HCT116 (cell line): ENCODE data around the gene RXFP3. TPM values are rescaled to one million over a fixed set of nuclear protein-coding genes. Genes with fewer than 3 reads are reported as not detected.

Experiments
- ATAC-seq: fragments of 200-7000 bp; cut with Tn5 transposase; 2 replicates; pipeline ENCODE4 v1.9.1; 2020; ENCODE audit warnings: mild to moderate bottlenecking, moderate library complexity
- BruUV-seq: library from RNA; stranded (reverse); fragments of 400-500 nt; replicated peaks from 2 replicates; lab custom pipeline; 2021; lab: Mats Ljungman, UMichigan
- CTCF ChIA-PET: fragments of 300-600 bp; sonication (Branson Sonifier 250); formaldehyde crosslinking; loops from one replicate; lab custom pipeline; 2021; ENCODE audit warnings: antibody characterized with exemption; lab: Charles Lee
- POLR2A ChIA-PET: fragments of 300-600, 350-600 bp; sonication (Branson Sonifier 250); formaldehyde crosslinking; loops from one replicate; lab custom pipeline; 2021; ENCODE audit warnings: antibody characterized with exemption; lab: Charles Lee
- RAD21 ChIA-PET, 2 experiments: fragments of 300-600 bp; sonication (Branson Sonifier 250); formaldehyde crosslinking; loops; one replicate each; lab custom pipeline; 2023; ENCODE audit warnings: low total read pairs in 2 of 2; ENCODE audit not compliant: uncharacterized antibody in 2 of 2, unreplicated experiment in 2 of 2, low non-redundant PET in 1 of 2; lab: Charles Lee
- DNase-seq: peaks from one replicate; pipeline ENCODE4 v3.0.0-alpha.2; 2010; ENCODE audit warnings: low read depth, low spot score
- H2AFZ ChIP-seq: fragments of 200-600 bp; shearing (Covaris generic), sonication (generic); 2 replicates; pipeline ENCODE4 v1.6.1; 2017; ENCODE audit warnings: low read depth, mixed run types, mixed read lengths, antibody characterized with exemption, low read length; ENCODE audit not compliant: poor library complexity, severe bottlenecking
- H3K27ac ChIP-seq: 2 replicates; pipeline ENCODE4 v1.5.1; 2012; ENCODE audit warnings: low read depth, low read length
- H3K27me3 ChIP-seq: fragments of 200-600 bp; sonication (generic); 2 replicates; pipeline ENCODE4 v1.6.1; 2016; ENCODE audit warnings: mixed run types, low read length, mixed read lengths; ENCODE audit not compliant: insufficient read depth
- H3K36me3 ChIP-seq, 2 experiments: fragments of 200-500 bp in 1 of 2; fragments of 200-600 bp in 1 of 2; sonication (Bioruptor generic) in 1 of 2; sonication (generic) in 1 of 2; 2 replicates each; pipeline versions ENCODE4 v1.5.1 to v1.6.1; 2014 to 2016; ENCODE audit warnings: low read length in 2 of 2, inconsistent platforms in 1 of 2, mixed read lengths in 1 of 2, mixed run types in 1 of 2; ENCODE audit not compliant: insufficient read depth in 2 of 2, control insufficient read depth in 1 of 2
- H3K4me1 ChIP-seq, 2 experiments: fragments of 200-600 bp in 1 of 2; sonication (generic) in 1 of 2; 2 replicates each; pipeline versions ENCODE4 v1.5.1 to v1.6.1; 2012 to 2017; ENCODE audit warnings: low read length in 2 of 2, inconsistent platforms in 1 of 2, mild to moderate bottlenecking in 1 of 2, mixed read lengths in 1 of 2, mixed run types in 1 of 2, moderate library complexity in 1 of 2; ENCODE audit not compliant: insufficient read depth in 2 of 2, control insufficient read depth in 1 of 2
- H3K4me2 ChIP-seq: fragments of 200-600 bp; sonication (generic); 2 replicates; pipeline ENCODE4 v1.6.1; 2017; ENCODE audit warnings: mixed run types, low read length, mixed read lengths
- H3K4me3 ChIP-seq, 2 experiments: fragments of 200-600 bp in 1 of 2; sonication (generic) in 1 of 2; replicated peaks in 1 of 2; 2 replicates each; pipeline ENCODE4 v1.5.1; 2011 to 2016; ENCODE audit warnings: low read length in 2 of 2, control low read depth in 1 of 2, low read depth in 1 of 2, mild to moderate bottlenecking in 1 of 2, mixed read lengths in 1 of 2, mixed run types in 1 of 2
- H3K79me2 ChIP-seq: fragments of 200-600 bp; sonication (generic); 2 replicates; pipeline ENCODE4 v1.6.1; 2017; ENCODE audit warnings: mild to moderate bottlenecking, mixed run types, low read length, moderate library complexity, mixed read lengths; ENCODE audit not compliant: insufficient read depth
- H3K9ac ChIP-seq: fragments of 200-600 bp; sonication (generic); 2 replicates; pipeline ENCODE4 v1.6.1; 2016; ENCODE audit warnings: low read length, mixed read lengths
- H3K9me2 ChIP-seq: fragments of 200-600 bp; sonication (generic), shearing (Covaris generic); 2 replicates; pipeline ENCODE4 v1.6.1; 2017; ENCODE audit warnings: mixed run types, mild to moderate bottlenecking, moderate library complexity; ENCODE audit not compliant: insufficient read depth
- H3K9me3 ChIP-seq, 2 experiments: fragments of 200-500 bp in 1 of 2; fragments of 200-600 bp in 1 of 2; sonication (Bioruptor generic) in 1 of 2; sonication (generic) in 1 of 2; 2 replicates each; pipeline ENCODE4 v1.6.1; 2014 to 2017; ENCODE audit warnings: low read length in 2 of 2, mixed read lengths in 2 of 2, inconsistent platforms in 1 of 2, low read depth in 1 of 2, mild to moderate bottlenecking in 1 of 2, mixed run types in 1 of 2, moderate library complexity in 1 of 2; ENCODE audit not compliant: control insufficient read depth in 1 of 2, insufficient read depth in 1 of 2
- H4K20me1 ChIP-seq: fragments of 200-600 bp; sonication (generic), shearing (Covaris generic); 2 replicates; pipeline ENCODE4 v1.6.1; 2017; ENCODE audit warnings: mixed run types, mild to moderate bottlenecking, moderate library complexity; ENCODE audit not compliant: insufficient read depth
- CBX3 ChIP-seq: IDR thresholded peaks from 2 replicates; pipeline ENCODE4 v1.6.1; 2012; ENCODE audit warnings: low read depth
- CEBPB ChIP-seq: IDR thresholded peaks from 2 replicates; pipeline ENCODE4 v1.6.1; 2012; ENCODE audit warnings: low read depth
- EGR1 ChIP-seq: IDR thresholded peaks from 2 replicates; pipeline ENCODE4 v1.6.1; 2012; ENCODE audit warnings: low read depth
- ELF1 ChIP-seq: IDR thresholded peaks from 2 replicates; pipeline ENCODE4 v1.6.1; 2012; ENCODE audit warnings: low read depth, borderline replicate concordance
- JUND ChIP-seq: IDR thresholded peaks from 2 replicates; pipeline ENCODE4 v1.6.1; 2012
- POLR2A ChIP-seq: IDR thresholded peaks from 2 replicates; pipeline ENCODE4 v1.7.0; 2011; ENCODE audit warnings: borderline replicate concordance; ENCODE audit not compliant: insufficient read depth, insufficient read length; ENCODE audit errors: extremely low read depth
- POLR2AphosphoS5 ChIP-seq: IDR thresholded peaks from 2 replicates; pipeline ENCODE4 v1.6.1; 2011; ENCODE audit warnings: mild to moderate bottlenecking, low read depth, low read length, moderate library complexity
- SRF ChIP-seq: IDR thresholded peaks from 2 replicates; pipeline ENCODE4 v1.6.1; 2012; ENCODE audit warnings: low read depth
- TCF7L2 ChIP-seq: IDR thresholded peaks from 2 replicates; pipeline ENCODE4 v1.7.0; 2011; ENCODE audit warnings: borderline replicate concordance, inconsistent platforms; ENCODE audit not compliant: insufficient read depth, insufficient read length; ENCODE audit errors: extremely low read depth
- ZFX ChIP-seq: fragments of 450-650 bp; IDR thresholded peaks from 2 replicates; pipeline ENCODE4 v1.6.1; 2017
- ZNF274 ChIP-seq: fragments of 200-500 bp; sonication (Bioruptor generic); IDR thresholded peaks from 2 replicates; pipeline ENCODE4 v1.6.1; 2014; ENCODE audit warnings: mild to moderate bottlenecking, low read depth, low read length, inconsistent platforms
- intact Hi-C: fragments of 100-400 bp; cut with micrococcal nuclease; formaldehyde crosslinking; loops from 2 replicates; pipeline ENCODE4 v1.10.0; 2022
- total RNA-seq: library from RNA; stranded (reverse); gene quantifications from one replicate; pipeline ENCODE4 v1.2.1, GENCODE V29; 2021; ENCODE audit not compliant: unreplicated experiment
- TF ChIP-seq, protein P1 (sequence below): IDR thresholded peaks from 2 replicates; pipeline ENCODE4 v1.6.1; 2011; ENCODE audit warnings: mild to moderate bottlenecking, low read length, moderate library complexity; ENCODE audit not compliant: insufficient replicate concordance; ENCODE audit errors: extremely low read depth
- TF ChIP-seq, protein P2 (sequence below): IDR thresholded peaks from 2 replicates; pipeline ENCODE4 v1.6.1; 2012
- TF ChIP-seq, protein P3 (sequence below): IDR thresholded peaks from 2 replicates; pipeline ENCODE4 v1.6.1; 2012; ENCODE audit warnings: low read depth

RXFP3 gene
- total RNA-seq, 1 experiment from 2014 or later: not detected

DNA sequence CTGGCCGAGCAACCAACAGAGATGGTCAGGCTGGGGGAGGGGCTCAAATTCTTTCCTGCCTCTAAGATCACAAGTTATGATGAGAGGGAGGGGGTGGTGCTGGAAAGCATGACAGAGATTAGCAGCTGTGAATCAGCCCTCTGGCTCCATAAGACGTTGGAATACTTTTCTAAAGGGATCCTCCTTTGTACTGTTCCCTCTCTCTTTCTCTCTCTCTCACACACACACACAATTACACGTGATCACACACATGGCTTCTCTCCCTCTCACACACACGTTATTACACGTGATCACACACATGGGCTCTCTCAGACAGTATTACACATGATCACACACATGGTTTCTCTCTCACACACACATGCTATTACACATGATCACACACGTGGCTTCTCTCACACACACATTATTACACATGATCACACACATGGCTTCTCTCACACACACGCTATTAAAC lies 48.5 kb downstream of the RXFP3 start, which contains the start of gene SLC45A2:
Gene SLC45A2, minus strand, starts transcription at position 23 of the 454 bp plus-strand sequence. CDS start 110 bp downstream, outside the sequence.
- POLR2A ChIA-PET: no interaction called here
- Histone ChIP-seq H3K4me1 (no peaks in the 10 kb centered on the region), H3K79me2 (no peaks in the 10 kb centered on the region), H3K36me3 (peaks cover 0 to 5% of the 10 kb centered on the region in 2 experiments; a peak in 1 of 4 replicates), H3K27me3 (no peaks in the 10 kb centered on the region), H2AFZ (no peak within 1 kb of the TSS), H3K9ac (no peak within 1 kb of the TSS), H4K20me1 (no peaks in the 10 kb centered on the region), H3K27ac (no peak within 1 kb of the TSS), H3K9me2 (no peaks in the 10 kb centered on the region), H3K4me3 (no peak within 1 kb of the TSS), H3K4me2 (no peak within 1 kb of the TSS), H3K9me3 (no peaks in the 10 kb centered on the region)
- RAD21 ChIA-PET: no interaction called here
- intact Hi-C loops: no loop called here
- DNase-seq (no peak), ATAC-seq (no peak)
- no peak for TF ChIP-seq EGR1
- TF ChIP-seq ZNF274: no peak
- no peak for TF ChIP-seq POLR2A
- TF ChIP-seq, protein P1, sequence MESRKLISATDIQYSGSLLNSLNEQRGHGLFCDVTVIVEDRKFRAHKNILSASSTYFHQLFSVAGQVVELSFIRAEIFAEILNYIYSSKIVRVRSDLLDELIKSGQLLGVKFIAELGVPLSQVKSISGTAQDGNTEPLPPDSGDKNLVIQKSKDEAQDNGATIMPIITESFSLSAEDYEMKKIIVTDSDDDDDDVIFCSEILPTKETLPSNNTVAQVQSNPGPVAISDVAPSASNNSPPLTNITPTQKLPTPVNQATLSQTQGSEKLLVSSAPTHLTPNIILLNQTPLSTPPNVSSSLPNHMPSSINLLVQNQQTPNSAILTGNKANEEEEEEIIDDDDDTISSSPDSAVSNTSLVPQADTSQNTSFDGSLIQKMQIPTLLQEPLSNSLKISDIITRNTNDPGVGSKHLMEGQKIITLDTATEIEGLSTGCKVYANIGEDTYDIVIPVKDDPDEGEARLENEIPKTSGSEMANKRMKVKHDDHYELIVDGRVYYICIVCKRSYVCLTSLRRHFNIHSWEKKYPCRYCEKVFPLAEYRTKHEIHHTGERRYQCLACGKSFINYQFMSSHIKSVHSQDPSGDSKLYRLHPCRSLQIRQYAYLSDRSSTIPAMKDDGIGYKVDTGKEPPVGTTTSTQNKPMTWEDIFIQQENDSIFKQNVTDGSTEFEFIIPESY: no peak
- TF ChIP-seq JUND: no peak
- no peak for TF ChIP-seq POLR2AphosphoS5
- TF ChIP-seq, protein P2, sequence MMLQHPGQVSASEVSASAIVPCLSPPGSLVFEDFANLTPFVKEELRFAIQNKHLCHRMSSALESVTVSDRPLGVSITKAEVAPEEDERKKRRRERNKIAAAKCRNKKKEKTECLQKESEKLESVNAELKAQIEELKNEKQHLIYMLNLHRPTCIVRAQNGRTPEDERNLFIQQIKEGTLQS: no peak
- TF ChIP-seq SRF: no peak
- no TSS peak for BruUV-seq
- CTCF ChIA-PET: no interaction called here

DNA sequence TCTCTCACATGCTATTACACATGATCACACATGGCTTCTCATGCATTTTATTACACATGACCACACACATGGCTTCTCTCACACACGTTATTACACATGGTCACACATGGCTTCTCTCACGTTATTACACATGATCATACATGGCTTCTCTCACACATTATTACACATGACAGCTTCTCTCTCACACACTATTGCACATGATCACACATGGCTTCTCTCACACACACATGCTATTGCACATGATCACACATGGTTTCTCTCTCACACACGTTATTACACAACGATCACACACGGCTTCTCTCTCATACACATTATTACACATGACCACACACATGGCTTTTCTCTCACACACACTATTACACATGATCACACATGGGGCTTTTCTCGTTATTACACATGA lies 49.3 kb downstream of the RXFP3 start:
- intact Hi-C loops: no loop called here
- RAD21 ChIA-PET: no interaction called here
- CTCF ChIA-PET: no interaction called here
- TF ChIP-seq CEBPB (no peak), ZNF274 (no peak), TCF7L2 (no peak), ZFX (no peak), CBX3 (no peak), ELF1 (no peak)
- TF ChIP-seq, protein P3, sequence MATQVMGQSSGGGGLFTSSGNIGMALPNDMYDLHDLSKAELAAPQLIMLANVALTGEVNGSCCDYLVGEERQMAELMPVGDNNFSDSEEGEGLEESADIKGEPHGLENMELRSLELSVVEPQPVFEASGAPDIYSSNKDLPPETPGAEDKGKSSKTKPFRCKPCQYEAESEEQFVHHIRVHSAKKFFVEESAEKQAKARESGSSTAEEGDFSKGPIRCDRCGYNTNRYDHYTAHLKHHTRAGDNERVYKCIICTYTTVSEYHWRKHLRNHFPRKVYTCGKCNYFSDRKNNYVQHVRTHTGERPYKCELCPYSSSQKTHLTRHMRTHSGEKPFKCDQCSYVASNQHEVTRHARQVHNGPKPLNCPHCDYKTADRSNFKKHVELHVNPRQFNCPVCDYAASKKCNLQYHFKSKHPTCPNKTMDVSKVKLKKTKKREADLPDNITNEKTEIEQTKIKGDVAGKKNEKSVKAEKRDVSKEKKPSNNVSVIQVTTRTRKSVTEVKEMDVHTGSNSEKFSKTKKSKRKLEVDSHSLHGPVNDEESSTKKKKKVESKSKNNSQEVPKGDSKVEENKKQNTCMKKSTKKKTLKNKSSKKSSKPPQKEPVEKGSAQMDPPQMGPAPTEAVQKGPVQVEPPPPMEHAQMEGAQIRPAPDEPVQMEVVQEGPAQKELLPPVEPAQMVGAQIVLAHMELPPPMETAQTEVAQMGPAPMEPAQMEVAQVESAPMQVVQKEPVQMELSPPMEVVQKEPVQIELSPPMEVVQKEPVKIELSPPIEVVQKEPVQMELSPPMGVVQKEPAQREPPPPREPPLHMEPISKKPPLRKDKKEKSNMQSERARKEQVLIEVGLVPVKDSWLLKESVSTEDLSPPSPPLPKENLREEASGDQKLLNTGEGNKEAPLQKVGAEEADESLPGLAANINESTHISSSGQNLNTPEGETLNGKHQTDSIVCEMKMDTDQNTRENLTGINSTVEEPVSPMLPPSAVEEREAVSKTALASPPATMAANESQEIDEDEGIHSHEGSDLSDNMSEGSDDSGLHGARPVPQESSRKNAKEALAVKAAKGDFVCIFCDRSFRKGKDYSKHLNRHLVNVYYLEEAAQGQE: no peak

More for the DNA sequence above, 49.3 kb downstream of the RXFP3 start:
- no peaks in the 10 kb centered on the region for H3K4me1 ChIP-seq
- POLR2A ChIA-PET: no interaction called here
- peaks cover 0 to 5% of the 10 kb centered on the region in 2 experiments; a peak in 1 of 4 replicates for H3K36me3 ChIP-seq
- no peak overlapping the region for H3K4me3 ChIP-seq
- H3K9me2 ChIP-seq: no peaks in the 10 kb centered on the region
- no peaks in the 10 kb centered on the region for H3K79me2 ChIP-seq
- no TSS peak for BruUV-seq
- no peaks in the 10 kb centered on the region for H3K9me3 ChIP-seq
- H4K20me1 ChIP-seq: no peaks in the 10 kb centered on the region
- DNase-seq (no peak), ATAC-seq (no peak)
- no peak overlapping the region for H3K27ac ChIP-seq
- no peak overlapping the region for H3K4me2 ChIP-seq
- no peak overlapping the region for H3K9ac ChIP-seq
- H2AFZ ChIP-seq: no peak overlapping the region
- H3K27me3 ChIP-seq: no peaks in the 10 kb centered on the region
